Hematopoietic multipotent progenitor cell treated with erythropoietin and hydrocortisone succinate and interleukin-3 and kit ligand, for 8 days (in vitro differentiated cells): Measurements from ENCODE around the gene CLMP.

ENCODE experiments used
- DNase-seq: peaks from one replicate; pipeline ENCODE4 v3.0.0-alpha.2; 2015

CLMP gene

DNA sequence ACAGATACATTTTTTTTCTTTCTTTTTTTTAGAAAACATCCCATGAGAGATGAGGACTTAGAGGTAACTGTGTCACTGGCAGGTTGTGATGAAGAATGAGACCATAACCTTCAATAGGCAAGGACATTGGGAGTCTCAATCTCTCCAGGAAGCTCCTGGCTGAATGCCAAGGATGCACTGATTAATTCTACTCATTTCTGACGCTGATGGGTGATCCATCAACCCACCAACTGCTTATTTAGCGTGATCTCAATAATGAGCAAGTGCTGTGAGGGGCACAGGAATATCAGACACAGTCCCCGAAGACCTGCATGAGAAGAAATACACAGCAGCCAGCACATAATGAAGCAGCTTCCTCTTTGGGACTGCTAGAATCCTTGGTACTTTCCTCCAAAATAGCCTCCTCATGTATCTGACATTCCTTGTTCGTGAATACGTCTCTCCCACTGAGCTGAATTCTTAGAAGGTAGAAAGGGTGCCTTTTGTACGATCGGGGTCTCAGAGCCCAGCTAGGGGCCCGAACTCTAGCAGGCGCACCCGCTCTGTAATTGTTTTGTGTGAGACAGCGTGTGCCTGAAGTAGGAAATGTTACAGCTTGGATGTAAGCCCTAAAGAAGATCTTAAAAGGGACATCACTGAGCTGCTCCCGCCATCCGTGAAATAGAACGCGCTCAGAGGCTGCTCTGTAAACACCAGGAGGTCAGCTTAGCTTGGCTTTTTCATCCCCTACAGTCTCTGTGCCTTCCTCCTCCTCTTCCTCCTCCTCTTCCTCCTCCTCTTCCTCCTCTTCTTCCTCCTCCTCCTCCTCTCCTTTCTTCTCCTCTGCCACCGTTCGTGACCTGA is 7.2 kb downstream of the CLMP start:
- no peak for DNase-seq

GRCh38 chr11:123187248-123187647 is 7.8 kb downstream of the CLMP start:
- DNase-seq: no peak

DNA sequence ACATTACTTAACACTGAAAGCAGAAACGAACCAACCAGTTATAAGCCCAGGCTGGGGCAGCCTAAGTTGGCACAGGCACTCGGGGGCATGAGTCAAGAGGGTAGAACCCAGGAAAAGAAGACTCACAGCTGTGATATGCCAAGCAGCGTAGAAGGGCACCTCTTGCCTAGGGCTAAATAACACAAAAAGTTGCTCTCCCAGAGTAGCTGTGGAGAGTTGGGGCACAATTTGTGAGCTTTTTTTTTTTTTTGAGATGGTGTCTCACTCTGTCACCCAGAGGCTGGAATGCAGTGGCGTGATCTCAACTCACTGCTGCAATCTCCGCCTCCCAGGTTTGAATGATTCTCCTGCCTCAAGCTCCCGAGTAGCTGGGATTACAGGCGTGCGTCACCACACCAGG is 8.8 kb downstream of the CLMP start:
- DNase-seq: no peak

- no peak for DNase-seq
Measured at GRCh38 chr11:123185326-123185725, 9.7 kb downstream of the CLMP start.

- no peak for DNase-seq
Measured at GRCh38 chr11:123184531-123184930, 10.5 kb downstream of the CLMP start.

GRCh38 chr11:123183391-123184099 is 11.5 kb downstream of the CLMP start:
- no peak for DNase-seq

GRCh38 chr11:123181767-123182500 is 13.1 kb downstream of the CLMP start:
- DNase-seq: no peak

DNA sequence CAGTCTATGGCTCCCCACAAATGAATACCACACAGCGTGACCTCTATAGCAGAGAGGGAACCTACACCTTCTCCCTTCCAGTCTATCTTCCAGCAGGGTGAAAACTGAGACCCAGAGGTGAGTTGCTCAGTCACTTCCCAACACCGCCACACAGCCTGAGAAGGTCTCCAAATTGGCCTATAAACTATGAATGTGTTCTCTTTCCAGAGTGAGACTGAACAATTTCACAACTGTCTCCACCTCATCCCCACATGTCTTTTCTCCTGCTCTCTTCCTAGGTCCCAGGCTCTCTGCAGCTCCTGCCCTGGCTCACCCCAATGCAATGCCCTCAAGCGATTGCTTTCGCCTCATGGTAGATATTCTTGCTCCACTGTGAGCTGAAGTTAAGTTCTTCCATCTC is 14.0 kb downstream of the CLMP start:
- no peak for DNase-seq

DNA sequence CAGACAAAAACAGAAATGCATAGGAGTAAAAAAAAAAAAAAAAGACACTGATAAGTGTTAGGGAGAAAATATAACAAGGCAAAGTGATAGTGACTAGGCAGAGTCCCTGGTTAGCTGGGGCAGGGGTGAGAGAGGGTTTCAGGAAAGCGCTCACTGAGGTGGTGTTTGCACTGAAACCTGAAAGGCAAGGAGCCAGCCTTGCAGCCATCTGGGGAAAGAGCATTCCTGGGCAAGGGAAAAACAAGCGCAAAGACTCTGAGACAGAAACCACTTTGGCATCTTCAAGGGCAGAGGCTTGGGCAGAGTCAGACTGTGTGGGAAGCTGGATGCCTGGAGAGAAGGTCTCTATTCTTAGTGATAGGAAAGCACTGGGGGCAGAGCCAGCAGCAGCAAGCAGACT is 14.5 kb downstream of the CLMP start:
- DNase-seq: no peak

GRCh38 chr11:123180166-123180565 is 14.9 kb downstream of the CLMP start:
- no peak for DNase-seq

DNA sequence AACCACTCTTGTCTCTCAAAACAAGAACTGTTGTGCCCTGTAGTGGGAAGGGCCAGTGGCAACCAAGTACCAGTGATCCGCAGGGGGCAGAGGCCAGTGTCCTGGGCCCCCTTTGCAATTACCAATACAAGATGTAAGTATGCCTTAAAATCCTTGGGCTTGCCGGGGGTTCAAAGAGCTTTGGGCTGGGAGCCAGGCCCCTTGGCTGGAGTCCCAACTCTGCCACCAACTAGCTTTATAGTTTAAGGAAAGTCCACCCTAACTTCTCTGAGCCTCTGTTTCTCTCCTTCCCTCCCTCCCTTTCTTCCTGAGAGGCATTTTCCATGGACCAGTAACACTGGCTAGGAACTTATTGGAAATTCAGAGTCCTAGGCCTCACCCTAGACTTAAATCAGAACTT is 15.5 kb downstream of the CLMP start:
- no peak for DNase-seq

DNA sequence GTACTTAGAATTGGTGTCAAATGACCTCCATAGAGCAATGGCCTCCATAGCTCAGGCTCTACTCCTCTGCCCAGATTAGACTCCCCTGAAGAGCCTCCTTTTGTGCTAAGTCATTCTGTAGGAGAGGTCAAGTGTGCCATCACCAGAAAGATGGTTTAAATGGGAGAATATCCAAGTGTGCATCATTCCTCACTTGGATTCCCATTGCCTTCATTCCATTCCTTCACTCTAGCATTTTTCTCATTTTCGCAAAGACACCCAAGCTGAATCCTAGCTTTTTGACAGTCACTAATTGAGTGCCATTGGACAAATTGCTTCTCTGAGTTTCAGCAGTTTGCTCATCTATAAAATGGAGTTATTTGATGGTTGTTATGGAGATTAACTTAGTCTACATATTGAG is 16.9 kb downstream of the CLMP start:
- DNase-seq: no peak

DNA sequence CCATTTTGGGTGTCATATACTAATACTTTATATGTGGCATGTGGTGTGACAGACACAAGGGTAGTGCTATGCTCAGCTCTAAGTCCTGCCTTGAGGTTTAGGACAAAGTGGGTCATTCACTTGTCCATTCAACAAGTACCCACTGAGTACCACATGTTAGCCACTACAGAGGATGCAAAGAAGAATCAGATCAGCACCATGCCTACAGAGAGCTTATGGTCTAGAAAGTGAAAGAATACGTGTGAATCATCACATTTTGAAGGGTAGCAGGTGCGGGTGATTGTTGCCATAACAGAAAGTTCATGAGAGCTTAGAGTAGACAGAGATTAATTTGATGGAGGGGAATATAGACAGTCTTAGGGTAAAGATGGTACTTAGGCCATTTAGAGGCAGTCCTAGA is 18.3 kb downstream of the CLMP start:
- no peak for DNase-seq

- no peak for DNase-seq
Measured at GRCh38 chr11:123174196-123175183, 20.6 kb downstream of the CLMP start.

DNA sequence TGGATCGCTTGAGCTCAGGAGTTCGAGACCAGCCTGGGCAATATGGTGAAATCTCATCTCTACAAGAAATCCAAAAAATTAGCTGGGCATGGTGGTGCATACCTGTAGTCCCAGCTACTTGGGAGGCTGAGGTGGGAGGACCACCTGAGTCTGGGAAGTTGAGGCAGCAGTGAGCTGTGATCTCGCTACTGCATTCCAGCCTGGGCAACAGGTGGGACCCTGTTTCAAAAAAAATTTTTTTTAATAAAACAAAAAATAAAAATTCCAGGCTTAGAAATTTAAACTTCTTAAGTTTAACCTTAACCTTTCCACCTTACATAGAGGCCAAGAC is 21.2 kb downstream of the CLMP start:
- DNase-seq: no peak

DNA sequence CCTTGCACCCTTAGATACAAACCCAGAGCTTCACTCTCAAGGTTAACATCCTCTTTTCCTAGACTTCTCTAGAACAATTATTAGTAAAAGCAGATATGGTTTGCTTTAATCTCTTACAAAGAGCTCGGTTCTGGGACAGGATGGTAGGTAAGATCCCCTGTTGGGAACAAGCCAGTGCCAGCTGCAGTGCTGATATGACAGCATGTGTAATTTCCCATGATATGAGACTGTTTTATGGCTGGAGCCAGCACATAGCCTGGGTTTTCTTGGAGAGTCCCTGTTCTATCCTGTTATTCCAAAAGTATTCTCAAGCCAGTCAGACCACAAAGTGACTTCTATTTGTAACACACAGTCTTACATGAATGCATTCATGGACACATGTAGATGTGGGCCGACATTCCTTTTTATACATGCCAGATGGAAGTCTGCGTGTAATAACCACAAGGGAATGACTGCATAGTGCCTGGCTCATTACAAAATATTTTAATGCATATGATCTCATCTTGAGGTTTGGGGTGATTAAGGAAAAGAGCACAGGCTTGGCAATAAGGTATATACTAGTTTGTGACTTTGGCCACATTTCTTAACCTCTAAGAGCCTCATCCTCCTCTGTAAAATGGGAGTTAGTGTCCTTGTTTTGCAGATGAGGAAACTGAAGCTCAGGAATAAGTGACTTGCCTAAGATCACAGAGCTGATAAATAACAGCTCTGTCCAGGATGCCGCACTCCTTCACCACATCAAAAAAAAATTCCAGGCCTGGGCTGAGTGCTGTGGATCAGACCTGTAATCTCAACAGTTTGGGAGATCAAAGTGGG is 21.8 kb downstream of the CLMP start:
- DNase-seq: no peak

DNA sequence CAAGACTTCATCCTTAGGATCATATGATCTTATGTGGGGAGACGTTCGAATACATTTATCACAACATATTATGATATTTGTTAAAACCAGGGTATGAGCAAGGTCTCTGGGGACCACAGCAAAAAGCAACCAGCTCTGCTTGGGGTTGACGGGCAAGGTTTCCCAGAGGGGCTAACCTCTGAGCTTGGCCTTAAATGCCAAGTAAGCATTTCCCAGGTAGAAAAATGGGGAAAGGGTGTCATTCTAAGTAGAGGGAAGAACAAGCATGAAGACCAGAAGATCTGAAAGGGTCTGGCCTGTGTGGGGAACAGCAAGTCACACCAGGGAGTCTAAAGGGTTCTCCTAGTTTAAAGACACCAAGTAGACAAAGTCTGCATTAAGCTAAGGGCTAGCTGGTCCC is 24.1 kb downstream of the CLMP start:
- no peak for DNase-seq

- DNase-seq: no peak
Measured at GRCh38 chr11:123169821-123170220, 25.2 kb downstream of the CLMP start.

GRCh38 chr11:123168955-123169484 is 26.0 kb downstream of the CLMP start:
- no peak for DNase-seq

- no peak for DNase-seq
Measured at GRCh38 chr11:123168241-123168640, 26.8 kb downstream of the CLMP start.

DNA sequence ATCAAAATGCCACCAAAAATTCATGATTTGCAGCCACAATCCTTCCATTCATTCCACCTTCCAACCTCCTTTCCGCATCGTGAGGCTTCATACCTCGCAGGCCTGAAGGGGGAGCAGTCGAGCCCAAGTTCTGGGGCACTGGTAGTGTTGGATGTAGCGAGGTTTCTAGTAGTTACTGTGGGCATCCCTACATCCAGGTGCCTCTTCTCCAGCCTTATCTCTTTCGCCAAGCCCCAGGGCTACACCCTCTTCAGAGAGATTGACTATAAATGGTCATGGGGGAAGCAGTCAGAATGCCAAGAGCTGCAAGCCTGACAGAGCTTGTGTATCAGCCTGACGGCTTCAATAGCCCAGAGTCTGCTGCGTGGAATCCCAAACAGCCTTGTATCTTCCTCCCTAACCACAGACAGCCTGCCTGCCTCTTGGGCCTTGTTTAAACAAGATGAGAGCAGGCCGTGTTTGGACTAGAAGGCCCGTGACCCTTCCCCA is 28.9 kb downstream of the CLMP start:
- peak; percentile 4 for DNase-seq
